HG02870 (cell line): ENCODE data around the gene IMMP1L.

Experiments
- ATAC-seq: cut with Tn5 transposase; IDR thresholded peaks from one replicate; pipeline ENCODE4 v1.9.1; 2021; ENCODE audit warnings: mild to moderate bottlenecking, moderate library complexity; ENCODE audit not compliant: unreplicated experiment

The IMMP1L gene

DNA sequence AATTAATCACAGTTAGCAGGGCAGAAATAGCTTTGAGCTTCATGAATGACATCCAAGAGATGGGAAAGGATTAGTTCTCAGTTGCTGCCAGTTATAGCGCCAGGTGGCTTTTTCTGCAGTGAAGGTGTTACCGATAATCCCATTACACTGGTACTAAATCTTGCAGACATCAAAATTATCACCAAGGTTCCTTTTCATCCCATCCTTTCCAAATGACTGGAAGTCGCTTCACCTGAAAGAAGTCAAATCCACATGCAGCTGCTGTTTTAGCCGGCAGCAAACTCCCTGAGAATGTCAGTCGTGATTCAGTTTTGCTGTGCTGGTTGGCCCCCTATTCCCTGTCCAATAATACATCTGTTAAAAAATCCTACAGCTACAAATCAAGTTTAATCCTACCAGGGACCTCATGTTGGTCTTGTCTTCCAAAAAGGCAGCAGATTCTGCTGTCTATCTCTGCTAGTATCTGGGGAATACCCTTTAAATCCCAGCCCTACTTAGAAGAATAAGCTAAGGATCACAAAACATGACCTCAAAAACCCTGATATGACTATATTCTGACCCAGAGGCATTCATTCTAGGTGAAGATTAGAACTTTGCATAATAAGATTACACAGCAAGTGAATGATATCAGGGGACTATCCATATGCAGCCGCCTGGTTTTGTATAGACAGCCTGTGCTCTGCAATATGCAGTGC is 31.7 kb downstream of the IMMP1L start:
- no peak for ATAC-seq

- ATAC-seq = no peak
Observed at GRCh38 chr11:31474083-31474482, 35.3 kb downstream of the IMMP1L start.

DNA sequence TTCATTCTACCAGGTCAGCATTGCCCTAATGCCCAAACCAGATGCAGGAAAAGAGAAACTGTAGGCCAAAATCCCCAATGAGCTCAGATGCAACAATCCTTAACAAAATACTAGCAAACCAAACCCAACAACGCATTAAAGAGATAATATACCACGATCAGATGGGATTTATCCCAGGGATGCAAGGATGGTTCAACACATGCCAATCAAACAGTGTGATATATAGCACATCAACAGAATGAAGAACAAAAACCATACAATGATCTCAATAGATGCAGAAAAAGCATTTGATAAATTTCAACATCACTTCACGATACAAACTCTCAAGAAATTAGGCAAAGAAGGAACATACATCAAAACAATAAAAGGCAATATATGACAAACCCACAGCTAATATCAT is 45.0 kb downstream of the IMMP1L start:
- no peak for ATAC-seq

DNA sequence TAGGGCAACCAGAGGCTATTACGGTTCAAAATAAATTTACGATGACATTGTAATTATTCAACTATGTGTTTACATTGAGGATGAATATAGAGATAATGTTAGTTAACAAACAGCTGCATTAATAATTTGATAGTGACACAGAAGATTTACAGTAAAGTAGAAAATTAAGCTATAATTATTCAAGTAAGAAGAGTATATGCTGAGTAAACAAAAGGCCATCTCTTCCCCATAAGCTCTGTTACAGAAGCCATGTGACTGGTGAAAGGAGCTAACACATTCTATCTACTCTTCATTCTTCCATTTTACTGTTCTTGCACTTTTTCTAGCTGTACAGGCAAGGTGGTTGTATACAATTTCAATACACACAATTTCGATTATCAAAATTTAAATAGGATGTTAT is 54.2 kb downstream of the IMMP1L start:
- no peak for ATAC-seq

GRCh38 chr11:31450841-31451240 is 58.6 kb downstream of the IMMP1L start:
- no peak for ATAC-seq

GRCh38 chr11:31449040-31449439 is 60.4 kb downstream of the IMMP1L start:
- no peak for ATAC-seq

GRCh38 chr11:31445621-31446020 is 63.8 kb downstream of the IMMP1L start:
- no peak for ATAC-seq

DNA sequence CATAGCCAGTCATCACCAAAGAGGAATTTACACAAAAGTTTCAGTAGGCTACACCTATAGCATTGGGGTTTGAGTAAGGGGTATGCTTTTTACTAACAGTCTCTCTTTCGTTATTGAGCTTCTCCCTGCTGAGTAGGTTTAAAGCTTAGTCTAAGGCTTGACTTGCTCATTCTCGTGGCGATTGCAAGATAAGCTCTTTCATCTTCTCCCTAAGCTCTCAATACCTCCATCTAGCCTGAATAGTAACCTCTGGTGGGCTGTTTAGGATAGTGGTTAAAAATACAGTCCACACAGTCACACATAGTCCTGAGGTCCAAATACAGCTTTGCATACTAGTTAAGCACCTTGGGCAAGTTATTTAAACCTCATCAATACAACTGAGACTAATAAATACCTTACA is 65.6 kb downstream of the IMMP1L start:
- no peak for ATAC-seq

DNA sequence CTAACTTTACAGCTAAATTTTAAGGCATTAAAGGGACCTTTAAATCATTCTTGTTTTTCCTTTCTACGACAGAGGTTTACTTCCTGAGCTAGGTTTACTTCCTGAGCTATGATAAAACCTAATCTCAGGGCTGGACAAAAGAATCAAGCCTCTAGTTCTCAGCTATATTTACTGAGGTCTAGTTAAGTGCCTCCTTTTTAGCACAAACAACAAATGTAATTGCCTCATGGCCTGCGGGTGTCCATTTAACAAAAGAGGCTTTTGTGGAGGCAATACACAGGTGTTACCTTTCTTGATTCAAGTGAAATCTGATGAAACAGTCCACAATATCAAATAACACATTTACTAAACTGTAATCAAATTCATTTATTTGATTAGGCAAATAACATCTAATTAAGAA is 67.3 kb downstream of the IMMP1L start:
- ATAC-seq = no peak

GRCh38 chr11:31441296-31441695 is 68.1 kb downstream of the IMMP1L start:
- no peak for ATAC-seq

GRCh38 chr11:31437742-31438435 is 71.5 kb downstream of the IMMP1L start:
- ATAC-seq = no peak

- ATAC-seq = no peak
Observed at GRCh38 chr11:31433851-31434250, 75.6 kb downstream of the IMMP1L start.

- no peak for ATAC-seq
Observed at GRCh38 chr11:31424652-31425051, 84.8 kb downstream of the IMMP1L start.

GRCh38 chr11:31422703-31423102 is 86.7 kb downstream of the IMMP1L start:
- ATAC-seq = no peak

DNA sequence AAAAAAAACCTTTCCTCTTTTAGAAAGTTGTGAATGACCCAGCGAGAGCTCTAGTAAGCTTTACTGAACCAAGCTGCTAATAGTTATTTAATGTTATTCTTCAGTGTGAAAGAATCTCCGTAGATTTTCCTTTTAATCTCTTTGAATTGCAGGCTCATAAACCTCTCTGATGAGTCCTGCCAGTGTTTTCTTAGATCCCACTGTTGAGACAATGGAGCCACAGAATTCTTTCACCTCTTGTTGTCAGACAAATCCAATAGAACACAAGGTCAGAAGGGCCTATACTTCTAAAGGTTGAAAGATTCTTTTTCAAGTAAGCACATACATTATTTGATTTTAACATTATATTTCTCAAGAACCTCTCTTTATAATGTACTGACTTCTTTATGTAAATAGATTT is 87.6 kb downstream of the IMMP1L start:
- ATAC-seq = no peak

GRCh38 chr11:31419669-31420068 is 89.8 kb downstream of the IMMP1L start:
- ATAC-seq = no peak

GRCh38 chr11:31419138-31419537 is 90.3 kb downstream of the IMMP1L start:
- ATAC-seq = no peak

- ATAC-seq = no peak
Observed at GRCh38 chr11:31417816-31418215, 91.6 kb downstream of the IMMP1L start.

DNA sequence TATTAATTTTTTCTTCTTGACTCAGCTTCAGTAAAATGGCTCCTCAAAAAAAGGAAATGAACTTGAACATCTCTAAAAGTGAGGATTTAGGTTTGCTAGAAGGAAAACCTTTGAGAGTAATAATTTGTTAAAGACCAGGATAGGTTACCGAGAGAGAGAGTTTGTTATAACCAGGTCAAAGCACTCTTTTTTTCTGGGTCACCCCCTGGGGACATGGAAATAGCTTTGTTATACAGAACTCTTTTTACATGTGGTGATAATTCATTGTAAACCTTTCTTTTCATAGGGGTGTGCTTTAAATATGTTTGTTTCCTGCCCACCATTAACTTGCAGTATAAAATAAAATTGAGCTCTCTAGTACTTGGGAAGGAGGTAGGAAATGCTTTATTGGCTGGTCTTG is 92.1 kb downstream of the IMMP1L start:
- no peak for ATAC-seq

DNA sequence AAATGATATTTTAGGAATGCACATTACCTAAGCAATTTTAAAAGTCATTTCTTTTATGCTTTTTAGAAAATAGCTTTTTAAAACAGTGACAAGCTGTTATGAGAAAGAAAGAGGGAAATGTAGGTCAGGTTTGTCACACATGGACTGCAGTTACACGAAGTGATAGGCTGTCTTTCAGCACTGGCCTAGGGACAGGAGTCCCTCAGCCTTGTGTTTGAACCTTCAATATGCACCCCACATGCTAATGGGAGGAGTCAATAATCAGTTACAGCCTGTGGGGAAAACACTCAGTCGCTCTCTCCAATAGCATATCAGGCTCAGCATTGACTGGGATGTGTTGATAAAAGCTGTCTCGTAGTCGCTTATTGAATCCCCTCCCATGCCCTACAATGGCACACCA is 94.0 kb downstream of the IMMP1L start:
- no peak for ATAC-seq

- no peak for ATAC-seq
Observed at GRCh38 chr11:31414338-31414737, 95.1 kb downstream of the IMMP1L start.

GRCh38 chr11:31412946-31413345 is 96.5 kb downstream of the IMMP1L start:
- ATAC-seq = no peak

GRCh38 chr11:31408201-31408600 is 101.2 kb downstream of the IMMP1L start:
- ATAC-seq = no peak
